ENCODE data around the gene DHODH.
"Not testable (repeated sequence)": the region's sequence is repeated elsewhere in the genome, so short reads cannot be mapped to it uniquely, and the experiment has no call there.

The DHODH gene

DNA sequence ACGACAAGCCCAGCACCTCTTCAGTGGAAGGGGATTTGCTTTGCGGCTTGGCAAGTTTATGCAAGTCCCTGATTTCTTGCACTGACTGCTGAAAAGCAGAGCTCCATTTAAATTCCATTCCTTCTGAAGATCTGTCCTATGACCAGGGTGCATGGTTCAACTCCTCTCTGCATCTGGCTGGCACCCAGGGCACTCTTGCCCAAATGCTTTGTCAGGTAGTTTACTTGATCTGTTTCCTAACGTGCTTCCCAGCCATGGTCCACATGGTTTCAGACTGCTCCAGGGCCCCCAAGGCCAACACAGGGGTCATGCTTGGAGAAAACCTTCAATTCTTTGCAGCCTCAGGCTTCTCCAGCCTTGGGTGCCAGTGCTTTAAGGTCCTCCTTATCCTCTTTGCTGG is 34.5 kb downstream of the DHODH start:
- TF ChIP-seq ZFX (IDR thresholded peaks at IDR 0.05; ENCODE audit: borderline replicate concordance) = no peak
- TF ChIP-seq, protein P1, sequence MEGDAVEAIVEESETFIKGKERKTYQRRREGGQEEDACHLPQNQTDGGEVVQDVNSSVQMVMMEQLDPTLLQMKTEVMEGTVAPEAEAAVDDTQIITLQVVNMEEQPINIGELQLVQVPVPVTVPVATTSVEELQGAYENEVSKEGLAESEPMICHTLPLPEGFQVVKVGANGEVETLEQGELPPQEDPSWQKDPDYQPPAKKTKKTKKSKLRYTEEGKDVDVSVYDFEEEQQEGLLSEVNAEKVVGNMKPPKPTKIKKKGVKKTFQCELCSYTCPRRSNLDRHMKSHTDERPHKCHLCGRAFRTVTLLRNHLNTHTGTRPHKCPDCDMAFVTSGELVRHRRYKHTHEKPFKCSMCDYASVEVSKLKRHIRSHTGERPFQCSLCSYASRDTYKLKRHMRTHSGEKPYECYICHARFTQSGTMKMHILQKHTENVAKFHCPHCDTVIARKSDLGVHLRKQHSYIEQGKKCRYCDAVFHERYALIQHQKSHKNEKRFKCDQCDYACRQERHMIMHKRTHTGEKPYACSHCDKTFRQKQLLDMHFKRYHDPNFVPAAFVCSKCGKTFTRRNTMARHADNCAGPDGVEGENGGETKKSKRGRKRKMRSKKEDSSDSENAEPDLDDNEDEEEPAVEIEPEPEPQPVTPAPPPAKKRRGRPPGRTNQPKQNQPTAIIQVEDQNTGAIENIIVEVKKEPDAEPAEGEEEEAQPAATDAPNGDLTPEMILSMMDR (IDR thresholded peaks at IDR 0.05) = no peak
- H3K27ac ChIP-seq = no peak overlapping the region

- no peak overlapping the region for H3K27ac ChIP-seq
- TF ChIP-seq ZFX (IDR thresholded peaks at IDR 0.05; ENCODE audit: borderline replicate concordance) = no peak
- TF ChIP-seq, protein P1 (IDR thresholded peaks at IDR 0.05) = no peak
Measured at GRCh38 chr16:72043539-72043938, 35.0 kb downstream of the DHODH start.

DNA sequence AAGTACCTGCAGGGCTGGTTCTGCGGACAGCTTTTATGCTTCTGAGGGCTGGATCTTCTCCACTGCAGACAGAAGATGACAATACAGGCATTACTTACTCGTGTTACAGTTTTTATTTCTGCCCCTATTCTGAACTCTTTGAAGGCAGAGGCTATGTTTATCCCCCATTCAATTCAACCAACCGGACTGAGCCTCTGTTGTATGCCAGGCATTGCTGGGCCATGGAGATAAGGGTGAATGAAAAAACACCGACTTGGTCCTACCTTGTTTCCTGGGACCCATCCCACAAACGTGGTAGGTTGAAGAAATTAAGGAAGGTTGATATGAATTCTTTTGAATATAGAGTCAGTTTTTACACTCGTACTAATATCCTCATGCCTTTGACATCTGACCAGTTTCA is 35.8 kb downstream of the DHODH start:
- TF ChIP-seq ZFX (IDR thresholded peaks at IDR 0.05; ENCODE audit: borderline replicate concordance) = no peak
- TF ChIP-seq, protein P1 (IDR thresholded peaks at IDR 0.05) = no peak
- no peak overlapping the region for H3K27ac ChIP-seq

DNA sequence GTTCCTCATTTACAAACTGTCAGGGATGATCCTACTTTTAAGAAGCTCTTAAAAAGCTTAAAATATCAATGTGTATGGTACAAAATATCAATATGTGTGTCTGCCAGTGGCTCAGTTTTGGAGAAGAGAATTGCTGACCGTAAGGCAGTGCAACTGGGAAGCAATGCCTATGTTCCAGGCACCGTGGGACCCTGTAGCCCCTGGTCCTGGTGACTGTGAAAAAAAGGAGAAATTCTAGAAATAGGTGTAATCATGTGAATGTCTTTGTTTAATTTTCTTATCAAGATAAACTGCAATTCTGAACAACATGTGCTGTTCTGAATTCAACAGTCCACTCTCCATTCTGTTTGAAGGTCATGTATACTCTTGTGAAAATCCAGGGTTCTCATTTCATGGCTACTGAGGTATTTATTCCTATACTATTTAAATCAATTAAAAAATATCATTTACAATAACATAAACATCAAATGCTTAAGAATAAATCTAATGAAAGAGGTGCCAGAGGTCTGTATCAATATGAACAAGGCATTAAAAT is 36.3 kb downstream of the DHODH start:
- TF ChIP-seq, protein P1 (IDR thresholded peaks at IDR 0.05) = no peak
- TF ChIP-seq ZFX (IDR thresholded peaks at IDR 0.05; ENCODE audit: borderline replicate concordance) = no peak
- no peak overlapping the region for H3K27ac ChIP-seq

DNA sequence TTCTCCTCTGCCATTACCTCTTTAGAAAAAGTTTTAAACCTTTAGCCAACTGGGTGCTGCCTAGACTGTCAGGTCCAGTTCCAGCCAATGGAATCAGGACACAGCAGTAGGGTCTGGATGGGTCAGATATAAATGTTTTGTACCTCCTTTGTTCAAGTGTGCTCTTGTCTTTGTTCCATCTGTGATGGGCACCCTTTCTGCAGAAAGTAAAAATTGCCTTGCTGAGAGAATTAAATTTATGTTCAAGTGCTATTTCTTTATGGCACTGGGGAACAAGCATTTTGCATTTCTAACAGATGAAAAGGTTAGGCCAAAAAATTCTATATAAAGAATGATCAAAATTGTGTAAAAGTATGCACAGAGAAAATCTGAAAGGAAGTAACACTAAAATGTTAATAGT is 40.6 kb downstream of the DHODH start:
- no peak overlapping the region for H3K27ac ChIP-seq
- no peak for TF ChIP-seq ZFX (IDR thresholded peaks at IDR 0.05; ENCODE audit: borderline replicate concordance)
- TF ChIP-seq, protein P1 (IDR thresholded peaks at IDR 0.05) = no peak

GRCh38 chr16:72050769-72051464 is 42.4 kb downstream of the DHODH start:
- no peak for TF ChIP-seq ZFX (IDR thresholded peaks at IDR 0.05; ENCODE audit: borderline replicate concordance)
- TF ChIP-seq, protein P1 (IDR thresholded peaks at IDR 0.05) = no peak

DNA sequence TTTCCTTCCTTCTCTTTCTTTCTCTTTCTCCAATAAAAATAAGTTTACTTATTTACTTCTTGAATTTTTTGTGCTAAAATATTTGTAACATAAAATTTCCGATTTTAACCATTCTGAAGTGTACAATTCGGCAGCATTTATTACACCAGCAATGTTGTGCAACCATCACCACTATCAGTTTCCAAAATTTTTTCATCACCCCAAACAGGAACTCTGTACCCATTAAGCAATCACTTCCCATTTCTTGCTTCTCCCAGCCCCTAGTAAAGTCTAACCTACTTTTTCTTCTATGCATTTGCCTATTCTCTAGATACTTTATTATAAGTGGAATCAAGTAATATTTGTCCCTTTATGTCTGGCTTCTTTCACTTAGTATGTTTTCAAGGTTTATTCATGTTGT is 43.3 kb downstream of the DHODH start:
- TF ChIP-seq, protein P1 (IDR thresholded peaks at IDR 0.05) = no peak
- TF ChIP-seq ZFX (IDR thresholded peaks at IDR 0.05; ENCODE audit: borderline replicate concordance) = no peak
- no peak overlapping the region for H3K27ac ChIP-seq

More at GRCh38 chr16:72050769-72051464, 42.4 kb downstream of the DHODH start:
- no peak overlapping the region for H3K27ac ChIP-seq

- not testable (repeated sequence) for H3K27ac ChIP-seq
Measured at GRCh38 chr16:72054254-72054847, 45.8 kb downstream of the DHODH start, which contains the start of gene HP. HP (plus strand) TSS chr16:72054505; CDS start chr16:72054653, 148 bp downstream.
